ENCODE measurements around the gene THSD7A.

- TF ChIP-seq POLR2AphosphoS5 (IDR thresholded peaks at IDR 0.05; ENCODE audit: borderline replicate concordance, low read depth, low read length) (no peak), EZH2 (IDR thresholded peaks at IDR 0.05) (no peak), FOXP2 (optimal IDR thresholded peaks at IDR 0.05; ENCODE audit: control extremely low read depth, extremely low read length, insufficient read depth) (no peak)
Observed at GRCh38 chr7:11636274-11636673, 195.7 kb downstream of the THSD7A start.

Measured in SK-N-MC (cell line).